Caco-2 (cell line): Measurements from ENCODE around the gene DIAPH1. TPM values are rescaled to one million over a fixed set of nuclear protein-coding genes. Genes with fewer than 3 reads are reported as not detected.

ENCODE experiments used
- BruUV-seq: library from RNA; stranded (reverse); fragments of 400-500 nt; replicated peaks from 2 replicates; lab custom pipeline; 2021; lab: Mats Ljungman, UMichigan
- CTCF ChIA-PET: fragments of 300-600 bp; sonication (Branson Sonifier 250); formaldehyde crosslinking; loops from one replicate; lab custom pipeline; 2022; ENCODE audit warnings: antibody characterized with exemption; lab: Charles Lee
- POLR2A ChIA-PET: fragments of 300-600 bp; sonication (Branson Sonifier 250); formaldehyde crosslinking; loops from one replicate; lab custom pipeline; 2022; ENCODE audit warnings: antibody characterized with exemption; lab: Charles Lee
- DNase-seq, 2 experiments: peaks; one replicate each; pipeline versions ENCODE4 v3.0.0 to v3.0.0-alpha.2; 2020 to 2022
- H3K27me3 ChIP-seq: replicated peaks from 2 replicates; pipeline ENCODE4 v1.6.0; 2011; ENCODE audit warnings: low read length; ENCODE audit not compliant: control insufficient read depth, insufficient read depth
- H3K36me3 ChIP-seq: 2 replicates; pipeline ENCODE4 v1.5.1; 2011; ENCODE audit warnings: low read length; ENCODE audit not compliant: control insufficient read depth, insufficient read depth
- H3K4me1 ChIP-seq: fragments of 250-450 bp; sonication (Bioruptor Pico); 2 replicates; pipeline ENCODE4 v1.5.1; 2020; ENCODE audit warnings: mild to moderate bottlenecking
- H3K4me3 ChIP-seq: 2 replicates; pipeline ENCODE4 v1.5.1; 2011; ENCODE audit warnings: low read depth, mild to moderate bottlenecking, control low read depth, low read length
- H3K9me3 ChIP-seq: fragments of 250-450 bp; sonication (Bioruptor Pico); 2 replicates; pipeline ENCODE4 v1.5.1; 2020; ENCODE audit warnings: mild to moderate bottlenecking, moderate library complexity
- H3K27ac Mint-ChIP-seq: one replicate; pipeline ENCODE4 v1.8.0; 2022; ENCODE audit warnings: mixed read lengths; ENCODE audit not compliant: unreplicated experiment
- H3K27me3 Mint-ChIP-seq: one replicate; pipeline ENCODE4 v1.8.0; 2022; ENCODE audit warnings: mixed read lengths; ENCODE audit not compliant: insufficient read depth, unreplicated experiment
- H3K36me3 Mint-ChIP-seq: one replicate; pipeline ENCODE4 v1.8.0; 2022; ENCODE audit warnings: mild to moderate bottlenecking, mixed read lengths; ENCODE audit not compliant: insufficient read depth, unreplicated experiment
- H3K4me1 Mint-ChIP-seq: one replicate; pipeline ENCODE4 v1.8.0; 2022; ENCODE audit warnings: low read depth, mixed read lengths; ENCODE audit not compliant: unreplicated experiment
- H3K4me3 Mint-ChIP-seq: one replicate; pipeline ENCODE4 v1.8.0; 2022; ENCODE audit warnings: mild to moderate bottlenecking, moderate library complexity, mixed read lengths; ENCODE audit not compliant: unreplicated experiment
- H3K9me3 Mint-ChIP-seq: one replicate; pipeline ENCODE4 v1.8.0; 2022; ENCODE audit warnings: mixed read lengths; ENCODE audit not compliant: unreplicated experiment
- intact Hi-C: fragments of 100-400 bp; cut with micrococcal nuclease; formaldehyde crosslinking; loops from one replicate; pipeline ENCODE4 v1.10.0; 2022; ENCODE audit not compliant: unreplicated experiment
- total RNA-seq: library from RNA; stranded (reverse); gene quantifications from 2 replicates; pipeline ENCODE4 v1.2.3, GENCODE V29; 2022
- TF ChIP-seq, protein P1 (sequence below), 2 experiments: fragments of 200-600 bp in 1 of 2; IDR thresholded peaks; 1 replicate in 1 of 2; 2 replicates in 1 of 2; pipeline versions ENCODE4 v1.5.1 to v1.8.0; 2011 to 2022; ENCODE audit warnings: antibody characterized with exemption in 1 of 2, control low read depth in 1 of 2, inconsistent platforms in 1 of 2, low read depth in 1 of 2, low read length in 1 of 2, mild to moderate bottlenecking in 1 of 2, moderate library complexity in 1 of 2; ENCODE audit not compliant: insufficient read depth in 1 of 2, severe bottlenecking in 1 of 2, unreplicated experiment in 1 of 2

Gene DIAPH1
- total RNA-seq, 1 experiment from 2014 or later: 161 TPM

- TF ChIP-seq, protein P1, sequence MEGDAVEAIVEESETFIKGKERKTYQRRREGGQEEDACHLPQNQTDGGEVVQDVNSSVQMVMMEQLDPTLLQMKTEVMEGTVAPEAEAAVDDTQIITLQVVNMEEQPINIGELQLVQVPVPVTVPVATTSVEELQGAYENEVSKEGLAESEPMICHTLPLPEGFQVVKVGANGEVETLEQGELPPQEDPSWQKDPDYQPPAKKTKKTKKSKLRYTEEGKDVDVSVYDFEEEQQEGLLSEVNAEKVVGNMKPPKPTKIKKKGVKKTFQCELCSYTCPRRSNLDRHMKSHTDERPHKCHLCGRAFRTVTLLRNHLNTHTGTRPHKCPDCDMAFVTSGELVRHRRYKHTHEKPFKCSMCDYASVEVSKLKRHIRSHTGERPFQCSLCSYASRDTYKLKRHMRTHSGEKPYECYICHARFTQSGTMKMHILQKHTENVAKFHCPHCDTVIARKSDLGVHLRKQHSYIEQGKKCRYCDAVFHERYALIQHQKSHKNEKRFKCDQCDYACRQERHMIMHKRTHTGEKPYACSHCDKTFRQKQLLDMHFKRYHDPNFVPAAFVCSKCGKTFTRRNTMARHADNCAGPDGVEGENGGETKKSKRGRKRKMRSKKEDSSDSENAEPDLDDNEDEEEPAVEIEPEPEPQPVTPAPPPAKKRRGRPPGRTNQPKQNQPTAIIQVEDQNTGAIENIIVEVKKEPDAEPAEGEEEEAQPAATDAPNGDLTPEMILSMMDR (IDR thresholded peaks at IDR 0.05; ENCODE audit: insufficient read depth in 1 of 2, low read depth in 1 of 2, low read length in 1 of 2, severe bottlenecking in 1 of 2, unreplicated experiment in 1 of 2): no peak
- BruUV-seq: no TSS peak
- Histone ChIP-seq H3K27me3 (no peaks in the 10 kb centered on the region), H3K4me1 (no peaks in the 10 kb centered on the region), H3K36me3 (no peaks in the 10 kb centered on the region), H3K9me3 (no peaks in the 10 kb centered on the region), H3K4me3 (no peak overlapping the region)
- intact Hi-C loops: no loop called here
- H3K4me1 Mint-ChIP-seq: peaks cover 7% of the 10 kb centered on the region
- peaks cover 6% of the 10 kb centered on the region for H3K36me3 Mint-ChIP-seq
- no peak overlapping the region for H3K4me3 Mint-ChIP-seq
- CTCF ChIA-PET: no interaction called here
- no peak for DNase-seq
- H3K27ac Mint-ChIP-seq: no peak overlapping the region
- H3K9me3 Mint-ChIP-seq: no peaks in the 10 kb centered on the region
- POLR2A ChIA-PET: no interaction called here
- H3K27me3 Mint-ChIP-seq: peaks cover 6% of the 10 kb centered on the region
Measured at GRCh38 chr5:141491323-141492167, 127.3 kb downstream of the DIAPH1 start.

- Mint-ChIP-seq H3K27ac (no peak overlapping the region), H3K9me3 (no peaks in the 10 kb centered on the region), H3K4me3 (no peak overlapping the region), H3K27me3 (peaks cover 6% of the 10 kb centered on the region), H3K4me1 (peaks cover 7% of the 10 kb centered on the region), H3K36me3 (peaks cover 3% of the 10 kb centered on the region)
- no peak for DNase-seq
- CTCF ChIA-PET: no interaction called here
- no peaks in the 10 kb centered on the region for H3K9me3 ChIP-seq
- no peaks in the 10 kb centered on the region for H3K4me1 ChIP-seq
- TF ChIP-seq, protein P1 (IDR thresholded peaks at IDR 0.05; ENCODE audit: insufficient read depth in 1 of 2, low read depth in 1 of 2, low read length in 1 of 2, severe bottlenecking in 1 of 2, unreplicated experiment in 1 of 2): no peak
- no TSS peak for BruUV-seq
- H3K27me3 ChIP-seq: no peaks in the 10 kb centered on the region
- H3K4me3 ChIP-seq: no peak overlapping the region
- intact Hi-C loops: no loop called here
- POLR2A ChIA-PET: no interaction called here
- no peaks in the 10 kb centered on the region for H3K36me3 ChIP-seq
Measured at GRCh38 chr5:141490771-141491170, 128.0 kb downstream of the DIAPH1 start.

DNA sequence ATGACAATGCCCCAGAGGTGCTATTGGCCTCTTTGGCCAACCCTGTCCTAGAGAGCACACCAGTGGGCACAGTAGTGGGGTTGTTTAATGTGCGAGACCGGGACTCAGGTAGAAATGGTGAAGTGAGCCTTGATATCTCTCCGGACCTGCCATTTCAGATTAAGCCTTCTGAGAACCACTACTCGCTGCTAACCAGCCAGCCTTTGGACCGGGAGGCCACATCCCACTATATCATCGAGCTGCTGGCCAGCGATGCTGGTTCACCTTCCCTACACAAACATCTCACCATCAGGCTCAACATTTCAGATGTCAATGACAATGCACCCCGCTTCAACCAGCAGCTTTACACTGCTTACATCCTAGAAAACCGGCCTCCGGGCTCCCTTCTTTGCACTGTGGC is 128.5 kb downstream of the DIAPH1 start:
- BruUV-seq: no TSS peak
- no peaks in the 10 kb centered on the region for H3K9me3 ChIP-seq
- CTCF ChIA-PET: no interaction called here
- H3K27me3 ChIP-seq: no peaks in the 10 kb centered on the region
- H3K4me1 ChIP-seq: no peaks in the 10 kb centered on the region
- H3K9me3 Mint-ChIP-seq: no peaks in the 10 kb centered on the region
- H3K4me1 Mint-ChIP-seq: peaks cover 2% of the 10 kb centered on the region
- intact Hi-C loops: no loop called here
- POLR2A ChIA-PET: no interaction called here
- H3K4me3 Mint-ChIP-seq: no peak overlapping the region
- H3K36me3 Mint-ChIP-seq: no peaks in the 10 kb centered on the region
- DNase-seq: no peak
- H3K27me3 Mint-ChIP-seq: peaks cover under 1% of the 10 kb centered on the region
- no peaks in the 10 kb centered on the region for H3K36me3 ChIP-seq
- H3K27ac Mint-ChIP-seq: no peak overlapping the region
- TF ChIP-seq, protein P1 (IDR thresholded peaks at IDR 0.05; ENCODE audit: insufficient read depth in 1 of 2, low read depth in 1 of 2, low read length in 1 of 2, severe bottlenecking in 1 of 2, unreplicated experiment in 1 of 2): no peak
- no peak overlapping the region for H3K4me3 ChIP-seq
